GM21447 (cell line): ENCODE measurements around the gene RNF223.
A peak's percentile ranks its signal among the peaks of the same experiment; 100 is the strongest.

ENCODE experiments used
- ATAC-seq: cut with Tn5 transposase; IDR thresholded peaks from one replicate; pipeline ENCODE4 v1.9.1; 2021; ENCODE audit not compliant: unreplicated experiment

RNF223 gene

DNA sequence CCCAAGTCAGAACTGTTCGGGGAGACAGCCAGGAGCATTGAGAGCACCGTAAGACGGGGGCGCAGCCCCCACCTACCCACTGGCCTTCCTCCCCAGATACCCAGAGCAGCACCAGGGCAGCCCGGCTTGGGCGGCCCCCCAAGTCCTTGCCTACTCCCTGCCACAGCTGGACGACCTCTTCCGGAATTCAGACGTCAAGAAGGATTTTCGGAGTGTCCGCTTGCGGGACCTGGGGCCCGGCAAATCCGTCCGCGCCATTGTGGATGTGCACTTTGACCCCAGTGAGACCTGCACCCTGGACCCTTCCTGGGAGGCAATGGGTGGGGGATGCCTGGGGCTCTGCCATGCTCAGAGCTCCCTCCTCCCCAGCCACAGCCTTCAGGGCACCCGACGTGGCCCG is 26.7 kb downstream of the RNF223 start:
- ATAC-seq, result no peak

GRCh38 chr1:1046767-1047166 is 27.3 kb downstream of the RNF223 start:
- no peak for ATAC-seq

- ATAC-seq, result no peak
Observed at GRCh38 chr1:1046243-1046642, 27.9 kb downstream of the RNF223 start.

DNA sequence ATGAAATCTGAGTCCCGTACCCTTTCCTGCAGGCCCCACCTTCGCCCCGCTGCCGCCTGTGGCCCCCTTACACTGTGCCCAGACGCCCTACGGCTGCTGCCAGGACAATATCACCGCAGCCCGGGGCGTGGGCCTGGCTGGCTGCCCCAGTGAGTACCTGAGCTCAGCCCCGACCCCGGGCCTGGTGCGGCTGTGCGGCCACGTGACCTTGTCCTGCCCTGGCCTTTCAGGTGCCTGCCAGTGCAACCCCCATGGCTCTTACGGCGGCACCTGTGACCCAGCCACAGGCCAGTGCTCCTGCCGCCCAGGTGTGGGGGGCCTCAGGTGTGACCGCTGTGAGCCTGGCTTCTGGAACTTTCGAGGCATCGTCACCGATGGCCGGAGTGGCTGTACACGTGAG is 29.0 kb downstream of the RNF223 start:
- no peak for ATAC-seq

DNA sequence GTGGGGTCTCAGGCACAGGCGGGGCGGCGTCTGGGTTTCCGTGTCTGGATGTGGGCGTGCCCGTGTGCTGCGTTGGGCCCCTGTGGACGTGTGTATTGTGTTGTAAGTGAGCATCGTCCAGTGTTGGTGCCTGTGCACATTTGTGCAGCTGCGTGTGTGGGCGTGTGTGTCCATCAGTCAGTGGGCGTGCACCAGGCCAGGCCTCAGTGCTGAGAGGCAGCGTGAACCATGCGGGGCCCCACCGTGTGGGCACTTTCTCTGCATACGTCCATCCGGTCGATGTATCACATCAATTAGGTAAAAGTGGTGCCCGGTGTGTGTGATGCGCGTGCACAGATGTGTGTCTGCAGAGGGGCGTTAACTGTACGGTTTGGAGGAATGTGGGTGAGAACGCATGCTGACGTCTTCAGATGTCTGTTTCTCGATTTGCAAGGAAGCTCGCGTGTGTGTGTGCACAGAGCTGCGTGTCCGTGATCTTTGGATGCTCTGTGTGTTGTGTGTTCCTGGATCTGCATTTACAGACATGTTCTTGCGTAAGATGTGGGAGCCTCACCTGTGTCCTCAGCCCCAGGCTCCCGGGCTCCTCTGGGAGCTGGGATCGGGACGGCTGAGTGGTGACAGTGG is 29.5 kb downstream of the RNF223 start:
- ATAC-seq, result no peak

DNA sequence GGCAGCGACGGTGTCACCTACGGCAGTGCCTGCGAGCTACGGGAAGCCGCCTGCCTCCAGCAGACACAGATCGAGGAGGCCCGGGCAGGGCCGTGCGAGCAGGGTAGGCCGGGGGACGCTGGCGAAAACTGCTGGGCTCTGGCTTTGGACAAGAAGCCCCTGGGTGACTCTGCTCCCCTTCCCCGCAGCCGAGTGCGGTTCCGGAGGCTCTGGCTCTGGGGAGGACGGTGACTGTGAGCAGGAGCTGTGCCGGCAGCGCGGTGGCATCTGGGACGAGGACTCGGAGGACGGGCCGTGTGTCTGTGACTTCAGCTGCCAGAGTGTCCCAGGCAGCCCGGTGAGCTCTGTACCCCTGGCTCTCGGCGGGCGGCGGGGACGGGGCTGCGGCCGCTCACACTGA is 30.2 kb downstream of the RNF223 start:
- no peak for ATAC-seq

DNA sequence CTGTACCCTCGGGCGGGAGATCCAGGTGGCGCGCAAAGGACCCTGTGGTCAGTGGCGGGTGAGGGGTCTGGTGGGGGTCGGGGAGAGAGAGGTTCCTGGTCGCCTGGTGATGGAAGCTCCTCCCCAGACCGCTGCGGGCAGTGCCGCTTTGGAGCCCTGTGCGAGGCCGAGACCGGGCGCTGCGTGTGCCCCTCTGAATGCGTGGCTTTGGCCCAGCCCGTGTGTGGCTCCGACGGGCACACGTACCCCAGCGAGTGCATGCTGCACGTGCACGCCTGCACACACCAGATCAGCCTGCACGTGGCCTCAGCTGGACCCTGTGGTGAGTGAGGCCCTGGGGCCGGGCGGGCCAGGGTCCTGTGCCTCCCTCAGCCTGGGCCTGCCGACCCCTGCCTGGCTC is 30.7 kb downstream of the RNF223 start:
- no peak for ATAC-seq

DNA sequence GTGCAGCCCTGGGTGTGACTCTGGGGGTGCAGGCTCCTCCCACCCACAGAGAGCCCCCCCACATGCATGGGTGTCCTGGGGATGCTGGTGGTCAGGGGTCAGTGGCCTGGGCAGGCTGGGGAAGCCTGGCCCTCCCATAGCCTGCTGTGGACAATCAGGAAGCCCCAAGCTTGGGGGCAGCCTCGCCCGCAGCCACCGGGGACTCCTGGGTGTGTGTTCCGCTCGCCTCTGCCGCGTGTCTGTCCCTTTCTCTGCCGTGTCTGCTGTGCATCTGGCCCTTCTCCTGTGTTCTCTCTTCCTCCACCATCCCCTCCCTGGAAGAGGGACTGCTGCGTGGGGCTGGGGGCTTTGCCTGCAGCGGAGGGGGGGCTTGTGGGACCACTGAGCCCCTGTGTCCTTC is 31.3 kb downstream of the RNF223 start:
- no peak for ATAC-seq

- no peak for ATAC-seq
Observed at GRCh38 chr1:1041873-1042272, 32.2 kb downstream of the RNF223 start.

- ATAC-seq, result no peak
Observed at GRCh38 chr1:1041092-1041523, 33.0 kb downstream of the RNF223 start.

DNA sequence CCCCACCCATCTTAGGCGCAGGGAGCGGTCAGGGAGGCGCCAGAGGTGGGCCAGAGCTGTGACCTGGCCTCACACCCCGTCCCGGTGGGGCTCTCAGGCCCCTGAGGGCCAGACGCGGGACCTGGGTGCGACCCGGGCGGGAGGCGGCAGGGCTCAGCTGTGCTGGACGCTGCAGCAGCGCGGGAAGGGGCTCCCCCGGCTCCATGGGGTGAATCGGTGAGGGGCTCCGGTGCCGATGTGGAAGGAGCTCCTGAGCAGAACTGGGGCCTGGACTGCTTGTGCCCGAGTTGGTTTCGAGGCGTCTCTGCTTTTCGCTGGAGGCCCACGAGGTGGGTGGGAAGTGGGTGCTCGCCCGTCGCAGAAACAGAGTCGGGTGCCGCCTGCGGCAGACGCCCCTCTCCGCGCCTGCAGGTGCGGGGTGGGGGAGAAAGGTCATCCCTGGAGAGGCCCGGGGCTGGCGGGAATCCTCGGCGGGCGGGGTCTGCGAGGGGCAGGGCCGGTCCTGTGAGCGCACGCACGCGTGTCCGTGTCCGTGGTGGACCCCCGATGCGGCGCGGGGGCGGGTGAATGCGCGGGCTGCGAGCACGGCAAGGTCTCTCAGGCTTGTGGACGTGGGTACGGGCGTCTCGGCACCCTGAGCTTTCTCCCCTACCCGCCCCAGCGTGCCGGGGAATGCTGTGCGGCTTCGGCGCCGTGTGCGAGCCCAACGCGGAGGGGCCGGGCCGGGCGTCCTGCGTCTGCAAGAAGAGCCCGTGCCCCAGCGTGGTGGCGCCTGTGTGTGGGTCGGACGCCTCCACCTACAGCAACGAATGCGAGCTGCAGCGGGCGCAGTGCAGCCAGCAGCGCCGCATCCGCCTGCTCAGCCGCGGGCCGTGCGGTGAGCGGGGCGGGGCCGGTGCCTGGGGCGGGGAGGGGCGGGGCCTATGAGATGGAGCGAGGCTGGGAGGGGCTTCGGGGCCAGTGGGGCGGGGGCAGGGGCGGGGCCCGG is 33.8 kb downstream of the RNF223 start:
- peak; percentile 44 for ATAC-seq

GRCh38 chr1:1039145-1039910 is 34.8 kb downstream of the RNF223 start:
- no peak for ATAC-seq

DNA sequence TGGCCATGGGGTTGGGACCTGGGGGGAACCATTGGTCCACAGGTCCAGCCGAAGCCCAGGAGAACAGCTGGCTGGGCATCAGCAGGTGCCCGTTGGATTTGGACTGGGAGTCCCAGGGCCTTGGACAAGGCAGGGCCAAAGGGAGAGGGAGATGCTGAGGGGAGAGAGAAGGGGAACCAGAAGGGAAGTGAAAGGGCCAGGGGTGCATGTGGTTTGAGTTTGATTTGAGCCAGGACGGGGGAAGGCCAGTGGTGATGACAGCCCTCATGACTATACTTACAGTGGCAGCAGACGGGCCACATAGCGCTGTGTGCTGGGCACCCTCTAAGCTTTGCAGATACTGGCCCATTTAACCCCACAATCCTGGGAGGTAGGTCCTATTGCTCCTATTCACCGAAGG is 35.4 kb downstream of the RNF223 start:
- no peak for ATAC-seq

DNA sequence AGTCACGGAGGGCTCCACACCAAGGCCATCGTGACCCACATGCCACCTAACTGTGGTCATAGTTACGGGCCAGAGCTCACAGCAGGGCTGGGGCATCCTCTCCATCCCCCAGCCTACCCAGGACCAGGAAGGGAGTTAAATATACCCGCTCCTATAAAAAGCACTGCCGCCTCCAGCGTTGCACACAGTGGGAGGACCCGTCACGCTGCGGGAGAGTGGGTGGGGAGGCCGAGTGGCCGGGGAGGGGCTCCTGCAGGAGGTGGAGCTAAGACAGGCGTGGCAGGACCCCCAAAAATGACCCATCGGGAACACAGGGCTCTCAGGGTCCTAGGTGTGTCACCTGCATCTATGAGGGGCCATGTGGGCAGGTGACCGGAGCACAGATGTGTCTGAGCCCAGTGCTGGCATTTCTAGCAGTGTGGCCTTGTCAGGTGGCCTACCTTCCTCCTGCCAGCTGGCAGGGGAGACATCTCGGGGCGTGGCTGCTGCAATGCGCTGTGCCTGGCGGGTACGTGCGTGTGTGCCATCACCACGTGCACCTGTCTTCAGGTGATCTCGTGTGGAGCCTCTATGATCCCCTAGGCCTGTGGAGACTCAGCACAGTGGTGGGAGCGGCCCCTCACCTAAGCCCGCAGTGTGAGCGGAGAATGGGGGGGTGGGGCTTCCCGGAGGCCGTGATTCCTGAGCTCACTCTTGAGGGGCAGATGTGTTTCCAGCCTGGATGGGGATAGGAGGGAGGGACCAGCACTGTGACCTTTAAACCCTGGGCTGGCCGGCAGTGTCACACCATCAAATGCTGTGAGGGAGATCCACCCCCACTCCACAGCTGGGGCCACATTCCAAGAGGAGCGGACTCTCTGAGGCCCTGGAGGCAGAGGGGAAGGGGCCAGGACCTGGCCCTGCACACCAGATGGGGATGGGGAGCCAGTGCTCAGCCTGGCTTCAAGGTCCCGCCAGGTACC is 36.5 kb downstream of the RNF223 start:
- ATAC-seq, result no peak

DNA sequence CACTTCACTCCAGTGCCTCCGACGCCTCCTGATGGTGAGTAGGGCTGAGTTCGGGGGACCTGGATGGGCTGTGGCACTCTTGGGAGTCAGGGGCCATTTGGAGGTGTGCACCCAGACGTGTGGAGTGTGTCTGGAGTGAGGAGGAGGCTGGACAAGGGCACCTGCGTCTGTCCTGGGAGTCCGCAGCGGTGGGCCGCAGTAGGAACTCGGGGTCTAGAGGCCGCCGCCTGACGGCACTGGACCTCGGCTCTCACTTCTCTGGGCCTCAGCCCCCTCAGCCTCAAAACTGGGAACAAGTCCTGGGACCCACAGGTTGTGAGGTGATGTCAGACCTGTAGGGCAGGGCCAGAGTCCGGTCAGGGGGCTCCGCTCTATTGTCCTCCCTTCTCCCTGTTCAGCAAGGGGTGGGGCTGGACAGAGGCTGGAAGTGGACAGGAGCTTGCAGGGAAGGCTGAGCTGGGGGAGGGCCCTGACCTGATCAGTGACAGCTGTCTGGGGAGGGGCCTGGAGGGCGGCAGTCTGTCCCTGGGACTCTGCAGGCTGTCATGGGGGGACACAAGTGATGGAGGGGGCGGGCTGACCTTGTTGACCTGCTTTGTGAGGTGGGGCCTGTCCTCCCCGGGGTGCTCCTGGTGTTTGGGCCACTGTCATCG is 38.7 kb downstream of the RNF223 start:
- ATAC-seq, result no peak

DNA sequence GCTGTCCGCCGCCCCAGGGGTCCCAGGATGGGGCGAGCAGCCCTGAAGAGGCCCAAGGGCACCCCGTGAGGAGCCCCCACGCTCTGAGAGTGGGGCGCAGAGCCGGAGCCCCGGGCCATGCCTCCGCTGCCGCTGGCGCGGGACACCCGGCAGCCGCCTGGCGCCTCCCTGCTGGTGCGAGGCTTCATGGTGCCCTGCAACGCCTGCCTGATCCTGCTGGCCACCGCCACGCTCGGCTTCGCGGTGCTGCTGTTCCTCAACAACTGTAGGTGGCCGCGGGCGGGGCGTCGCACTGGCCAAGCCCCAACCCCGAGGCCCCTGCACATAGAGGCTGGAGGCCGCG is 39.7 kb downstream of the RNF223 start:
- ATAC-seq, result no peak

- no peak for ATAC-seq
Observed at GRCh38 chr1:1033731-1034438, 40.2 kb downstream of the RNF223 start.

DNA sequence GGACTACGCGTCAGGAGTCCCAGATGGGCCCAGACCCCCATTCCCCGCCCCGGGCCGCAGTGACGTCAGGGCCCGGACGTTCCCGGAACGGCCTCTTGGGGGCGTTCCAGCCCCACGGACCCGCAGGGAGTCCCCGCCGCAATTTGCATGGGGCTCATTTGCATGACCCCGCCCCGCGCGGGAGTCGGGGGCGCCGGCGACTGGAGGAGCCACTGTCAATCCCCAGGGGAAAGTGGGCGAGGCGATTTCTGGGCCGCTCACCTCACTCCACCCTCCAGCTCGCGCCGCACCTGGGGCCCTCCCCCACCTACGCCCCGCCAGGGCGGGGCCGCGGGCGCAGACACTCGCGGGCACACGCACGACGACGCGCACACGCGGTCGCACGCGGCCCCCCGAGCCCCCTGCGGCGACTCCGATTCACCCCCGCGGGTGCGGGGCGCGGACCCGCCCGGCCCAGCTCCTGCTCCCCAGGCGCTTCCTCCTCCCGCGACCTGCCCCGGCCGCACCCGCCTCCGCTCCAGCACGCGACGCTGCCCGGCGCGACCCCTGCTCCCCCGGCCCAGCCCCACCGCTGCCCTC is 41.0 kb downstream of the RNF223 start:
- ATAC-seq, result peak; percentile 80

GRCh38 chr1:1032424-1032823 is 41.7 kb downstream of the RNF223 start:
- no peak for ATAC-seq
